ACHN (cell line): ENCODE data around the gene TIAM2.

Experiments used
- DNase-seq: peaks from one replicate; pipeline ENCODE4 v3.0.0-alpha.2; 2015
- in situ Hi-C: cut with HindIII; loops from 2 replicates; pipeline ENCODE4 v1.10.0; 2017; ENCODE audit warnings: low sequenced_read_pairs, low pct_ligation_motif_present, low pct_unique_long_range_greater_than_20kb

Gene TIAM2

GRCh38 chr6:154984146-154984545, 11.0 kb upstream of the TIAM2 start:
- no peak for DNase-seq
- in situ Hi-C loops: no loop called here

DNA sequence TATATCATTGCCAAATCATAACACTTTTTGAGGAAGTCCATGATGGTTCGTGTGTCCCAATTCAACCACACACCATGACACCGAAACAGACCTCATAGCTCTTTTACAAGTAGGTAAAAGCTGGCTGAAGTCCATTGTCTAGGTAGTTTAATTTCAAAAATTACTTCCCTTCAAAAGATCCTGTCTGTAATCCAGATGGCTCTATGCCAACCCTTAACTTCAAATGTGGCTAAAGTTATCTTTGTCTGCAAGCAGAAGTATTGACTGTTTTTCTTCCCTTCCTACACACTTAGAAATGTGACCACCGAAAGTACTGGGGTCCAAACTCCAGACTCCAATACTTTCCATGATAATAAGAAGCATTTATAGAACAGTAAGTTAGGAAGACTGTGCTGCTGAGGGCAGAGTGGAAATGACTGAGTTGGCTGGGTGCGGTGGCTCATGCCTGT, 8.3 kb upstream of the TIAM2 start:
- in situ Hi-C loops: no loop called here
- no peak for DNase-seq

- in situ Hi-C loops: no loop called here
- no peak for DNase-seq
These were observed 5.7 kb upstream of the TIAM2 start for GRCh38 chr6:154989448-154989847.

GRCh38 chr6:154991207-154991606, 3.9 kb upstream of the TIAM2 start:
- in situ Hi-C loops: no loop called here
- DNase-seq: no peak

DNA sequence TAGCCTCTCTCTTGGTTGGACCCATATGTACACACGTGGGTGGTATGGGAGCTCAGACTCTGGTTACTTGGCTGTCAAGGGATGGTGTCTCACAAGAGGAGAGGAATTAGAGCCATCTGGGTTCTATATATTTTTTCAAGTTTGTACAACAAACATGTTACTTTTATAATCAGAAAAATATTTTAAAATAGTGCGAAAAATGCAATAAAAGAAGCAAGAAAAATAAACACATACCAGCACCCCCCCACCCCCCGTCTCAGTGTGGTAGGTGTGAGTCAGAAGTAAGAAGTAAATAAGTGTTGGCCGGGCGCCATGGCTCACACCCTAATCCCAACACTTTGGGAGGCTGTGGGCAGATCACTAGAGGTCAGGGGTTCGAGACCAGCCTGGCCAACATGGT, 2.1 kb upstream of the TIAM2 start:
- DNase-seq: no peak

DNA sequence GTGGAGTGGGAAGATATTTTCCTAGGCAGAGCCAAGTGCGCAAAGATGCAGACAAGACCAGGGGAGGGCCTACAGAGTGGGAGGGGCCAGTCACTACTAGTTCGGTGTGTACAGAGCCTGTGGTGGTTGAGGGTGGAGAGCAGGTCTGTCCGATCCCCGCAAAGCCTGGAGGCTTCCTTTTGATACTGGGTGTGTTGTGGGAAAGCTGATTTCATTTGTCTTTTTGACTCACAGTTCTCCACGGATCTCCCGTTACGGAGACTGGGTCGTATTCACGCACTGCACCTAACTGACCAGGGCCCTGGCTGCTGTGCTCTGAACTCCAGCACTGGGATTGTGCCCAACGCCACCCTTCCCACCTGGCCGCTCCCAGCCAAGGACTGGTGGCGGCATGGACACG, 1.4 kb upstream of the TIAM2 start:
- in situ Hi-C loops: no loop called here
- no peak for DNase-seq

More for the DNA sequence above, 2.1 kb upstream of the TIAM2 start:
- in situ Hi-C loops: no loop called here

- in situ Hi-C loops: no loop called here
- DNase-seq: no peak
These were observed 270 bp upstream of the TIAM2 start for GRCh38 chr6:154994836-154995253.

DNA sequence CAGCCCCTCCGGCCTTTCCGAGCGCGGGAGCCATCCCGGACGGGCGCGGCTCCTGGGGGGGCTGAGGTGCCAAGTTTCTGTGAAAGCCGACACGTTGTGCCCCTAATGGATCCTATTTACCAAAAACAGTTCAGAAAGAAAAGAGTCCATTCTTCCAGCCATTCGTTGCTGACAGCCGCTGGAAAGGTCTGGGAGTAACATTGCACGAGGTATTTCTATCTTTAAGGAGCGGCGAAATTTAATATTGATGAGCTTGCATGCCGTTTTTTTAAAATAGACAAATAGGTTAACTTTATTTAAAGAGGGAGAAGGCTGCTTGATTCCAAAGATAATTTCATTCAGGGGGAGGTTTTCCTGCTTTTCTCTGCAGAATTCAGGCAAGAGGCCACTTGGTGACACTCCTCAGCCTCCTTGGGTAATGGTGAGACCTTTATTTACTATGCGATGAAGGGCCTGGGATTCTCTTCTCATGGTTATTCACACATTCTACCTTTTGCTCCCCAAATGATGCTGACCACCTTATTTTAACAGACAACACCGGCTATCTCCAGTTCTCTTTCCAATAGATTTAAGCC, 988 bp downstream of the TIAM2 start:
- no peak for DNase-seq

GRCh38 chr6:154996841-154997311, 1.8 kb downstream of the TIAM2 start:
- in situ Hi-C loops: no loop called here
- DNase-seq: no peak

More for the DNA sequence above, 988 bp downstream of the TIAM2 start:
- in situ Hi-C loops: no loop called here

DNA sequence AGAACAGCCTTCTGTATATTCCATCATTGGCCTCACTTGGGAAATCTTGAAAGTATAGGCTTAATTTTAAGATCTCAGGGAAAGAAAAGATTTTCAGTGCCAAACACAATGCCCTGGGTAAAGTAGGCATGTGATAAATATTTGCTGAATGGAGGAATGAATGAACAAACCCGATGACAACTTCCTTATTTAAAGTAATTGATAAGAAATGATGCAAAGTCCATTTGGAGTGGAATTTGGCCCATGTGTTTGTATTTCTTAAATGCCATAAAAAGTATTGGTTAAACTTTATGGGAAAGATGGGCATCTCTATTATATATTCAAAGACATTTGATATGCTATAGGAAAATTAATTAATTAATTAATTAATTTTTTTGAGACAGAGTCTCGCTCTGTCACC, 3.7 kb downstream of the TIAM2 start:
- no peak for DNase-seq
- in situ Hi-C loops: no loop called here

GRCh38 chr6:155001482-155001881, 6.4 kb downstream of the TIAM2 start:
- in situ Hi-C loops: no loop called here
- no peak for DNase-seq

DNA sequence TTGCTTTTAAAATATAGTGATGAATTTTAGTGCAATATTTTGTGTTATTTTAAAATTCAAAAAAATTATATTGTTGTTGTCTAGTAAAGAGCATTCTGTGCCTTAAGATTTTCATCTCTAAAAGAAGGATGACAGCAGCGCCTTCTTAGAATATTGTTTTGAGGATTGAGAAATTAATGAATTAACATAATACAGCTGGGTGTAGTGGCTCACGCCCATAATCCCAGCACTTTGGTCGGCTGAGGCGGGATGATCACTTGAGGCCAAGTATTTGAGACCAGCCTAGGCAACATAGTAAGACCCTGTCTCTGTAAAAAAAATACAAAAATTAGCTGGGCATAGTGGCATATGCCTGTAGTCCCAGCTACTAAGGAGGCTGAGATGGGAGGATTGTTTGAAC, 6.8 kb downstream of the TIAM2 start:
- DNase-seq: no peak
- in situ Hi-C loops: no loop called here

- in situ Hi-C loops: no loop called here
- no peak for DNase-seq
These were observed 8.4 kb downstream of the TIAM2 start for GRCh38 chr6:155003476-155003875.

DNA sequence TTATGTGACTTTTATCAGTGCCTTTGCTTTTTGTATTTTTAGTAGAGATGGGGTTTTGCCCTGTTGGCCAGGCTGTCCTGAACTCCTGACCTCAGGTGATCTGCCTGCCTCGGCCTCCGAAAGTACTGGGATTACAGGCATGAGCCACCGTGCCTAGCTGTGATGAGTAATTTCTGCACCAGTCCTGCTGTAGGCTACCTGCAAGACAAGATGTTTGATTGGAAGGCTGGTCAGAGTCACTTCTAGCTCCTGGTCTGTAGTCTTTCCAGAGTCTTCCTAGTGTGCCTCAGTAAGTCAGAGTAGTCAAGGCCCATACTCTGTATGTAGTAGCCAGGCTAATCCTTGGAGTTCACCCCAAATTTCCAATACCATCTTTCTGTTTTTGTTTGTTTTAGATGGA, 8.9 kb downstream of the TIAM2 start:
- DNase-seq: no peak
- in situ Hi-C loops: no loop called here

DNA sequence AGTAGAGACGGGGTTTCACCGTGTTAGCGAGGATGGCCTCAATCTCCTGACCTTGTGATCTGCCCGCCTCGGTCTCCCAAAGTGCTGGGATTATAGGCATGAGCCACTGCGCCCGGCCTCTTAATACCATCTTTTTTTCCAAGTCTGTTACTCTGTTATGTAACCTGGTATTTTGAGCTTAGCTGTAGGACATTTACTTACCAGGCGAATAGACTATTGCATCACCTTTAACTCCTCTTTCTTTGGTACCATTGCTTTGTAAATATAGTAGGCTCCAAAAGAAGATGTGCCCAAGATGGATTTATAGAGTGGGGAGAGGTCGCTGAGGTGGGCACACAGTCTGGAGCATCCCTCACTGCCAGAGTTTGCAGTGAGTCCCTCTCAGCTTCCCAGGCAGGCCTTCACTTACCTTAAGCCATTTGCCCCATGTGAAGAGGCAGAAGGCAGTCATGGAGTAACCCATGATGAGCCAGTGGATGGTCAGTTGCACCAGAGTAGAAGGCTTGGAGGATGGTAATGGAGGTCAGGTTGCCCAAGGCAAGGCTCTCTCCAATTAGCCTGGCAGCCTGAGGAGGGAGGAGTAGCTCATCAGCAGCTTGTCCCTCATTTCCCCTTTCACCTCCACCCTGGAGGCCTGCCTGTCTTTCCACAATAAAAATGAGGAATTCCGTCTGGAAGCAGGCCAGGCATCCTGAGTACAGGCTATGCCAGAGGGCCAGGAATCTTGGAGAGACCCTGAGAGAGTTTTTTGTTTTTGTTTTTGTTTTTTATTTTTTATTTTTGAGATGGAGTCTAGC, 9.7 kb downstream of the TIAM2 start:
- DNase-seq: no peak
- in situ Hi-C loops: no loop called here

GRCh38 chr6:155008625-155009024, 13.5 kb downstream of the TIAM2 start:
- in situ Hi-C loops: no loop called here
- DNase-seq: no peak

GRCh38 chr6:155010940-155011339, 15.8 kb downstream of the TIAM2 start:
- DNase-seq: no peak
- in situ Hi-C loops: no loop called here

DNA sequence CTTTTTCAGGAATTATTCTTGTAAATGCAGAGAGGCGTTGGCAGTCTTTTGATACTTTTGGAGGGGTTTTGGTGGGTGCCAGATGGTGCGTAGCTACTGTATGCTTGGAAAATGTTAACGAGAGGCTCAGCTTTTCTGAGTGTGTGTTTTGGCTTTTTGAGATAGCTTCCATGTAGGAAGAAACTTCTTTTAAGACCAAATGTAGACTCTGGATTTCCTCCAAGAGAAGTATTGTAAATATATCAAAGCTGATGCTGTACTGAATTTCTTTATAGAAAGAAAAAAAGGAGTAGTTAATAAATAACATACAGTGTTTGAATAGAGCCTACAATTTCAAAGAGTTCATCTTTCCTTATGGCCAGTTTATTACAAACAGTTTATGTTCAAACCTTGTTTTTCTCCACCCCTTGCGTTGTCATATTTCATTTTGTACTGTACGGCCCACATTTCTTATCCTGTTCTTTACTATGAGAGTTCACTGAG, 16.7 kb downstream of the TIAM2 start:
- no peak for DNase-seq
- in situ Hi-C loops: no loop called here

- in situ Hi-C loops: no loop called here
- DNase-seq: no peak
These were observed 18.4 kb downstream of the TIAM2 start for GRCh38 chr6:155013457-155013876.

DNA sequence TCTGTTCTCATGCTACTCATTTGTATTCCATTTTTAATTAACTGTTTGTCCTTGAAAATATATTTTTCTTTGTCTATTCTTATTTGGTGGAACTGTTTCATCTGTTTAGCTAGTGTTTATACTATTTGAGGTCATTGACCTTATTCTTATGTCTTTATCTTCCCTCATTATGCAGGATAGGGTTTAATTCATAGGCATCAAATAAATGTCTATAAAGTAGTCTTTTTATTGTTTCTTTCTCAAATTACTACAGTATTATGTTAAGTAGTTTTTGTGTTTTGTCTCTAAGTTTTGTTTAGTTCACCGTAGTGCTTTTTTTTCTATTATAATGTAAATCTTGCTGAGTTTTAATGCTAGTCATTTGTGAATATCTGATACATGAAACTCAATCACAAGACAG, 19.0 kb downstream of the TIAM2 start:
- DNase-seq: no peak
- in situ Hi-C loops: no loop called here
